ACHN (cell line): Measurements from ENCODE around the gene CDYL.

Experiments
- DNase-seq: peaks from one replicate; pipeline ENCODE4 v3.0.0-alpha.2; 2015
- in situ Hi-C: cut with HindIII; loops from 2 replicates; pipeline ENCODE4 v1.10.0; 2017; ENCODE audit warnings: low sequenced_read_pairs, low pct_ligation_motif_present, low pct_unique_long_range_greater_than_20kb

CDYL gene

DNA sequence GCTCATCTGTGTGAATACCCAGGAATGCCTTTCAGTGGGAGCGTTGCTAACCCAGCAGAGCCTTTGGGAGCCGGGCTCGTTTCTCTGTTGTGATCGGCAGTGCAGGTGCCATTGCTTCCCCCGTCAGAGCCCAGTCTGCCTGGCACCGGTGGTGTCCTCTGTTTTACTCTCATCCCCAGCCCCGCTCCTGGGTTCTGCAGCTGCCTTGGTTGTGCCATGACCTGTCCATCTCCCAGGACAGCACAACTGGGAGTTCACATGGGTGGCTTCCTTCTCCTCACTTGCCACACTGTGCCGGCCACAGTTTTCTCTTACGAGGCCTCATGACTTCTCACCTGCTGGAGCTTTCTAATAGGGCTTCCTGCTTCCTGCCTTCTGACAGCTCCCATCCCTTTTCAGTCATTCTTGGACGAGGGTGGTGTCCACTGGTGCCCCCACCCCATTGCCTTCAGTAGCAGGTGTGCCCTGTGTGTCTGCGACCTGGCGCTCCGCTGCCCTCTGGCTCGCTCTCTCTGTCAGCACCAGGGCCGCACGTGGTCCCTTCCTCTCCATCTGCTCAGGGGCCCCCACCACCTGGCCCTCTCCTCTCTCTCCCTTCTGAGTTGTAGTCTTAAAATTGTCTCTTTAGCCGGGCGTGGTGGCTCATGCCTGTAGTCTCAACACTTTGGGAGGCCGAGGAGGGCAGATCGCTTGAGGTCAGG, 116.7 kb downstream of the CDYL start:
- no peak for DNase-seq
- in situ Hi-C loops, result no loop called here

DNA sequence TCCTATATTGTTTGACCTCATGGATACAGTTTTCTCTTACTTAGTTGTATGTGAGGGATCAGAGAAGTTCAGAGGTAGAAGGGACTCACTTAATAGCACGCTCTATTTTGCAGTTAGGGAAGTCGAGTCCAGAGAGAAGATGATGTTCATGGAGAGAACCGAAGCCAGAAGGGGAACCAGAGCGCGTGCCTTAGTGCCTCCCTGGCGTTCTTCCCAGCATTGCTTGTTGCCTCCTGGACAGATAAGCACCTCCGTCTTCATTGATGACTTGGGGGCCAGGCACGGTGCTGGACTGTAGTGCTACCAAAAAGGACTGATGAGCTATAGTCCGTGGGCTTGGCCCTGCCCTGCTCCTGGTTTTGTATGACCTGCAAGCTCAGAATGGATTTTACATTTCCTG, 117.8 kb downstream of the CDYL start:
- in situ Hi-C loops, result no loop called here
- DNase-seq, result no peak

DNA sequence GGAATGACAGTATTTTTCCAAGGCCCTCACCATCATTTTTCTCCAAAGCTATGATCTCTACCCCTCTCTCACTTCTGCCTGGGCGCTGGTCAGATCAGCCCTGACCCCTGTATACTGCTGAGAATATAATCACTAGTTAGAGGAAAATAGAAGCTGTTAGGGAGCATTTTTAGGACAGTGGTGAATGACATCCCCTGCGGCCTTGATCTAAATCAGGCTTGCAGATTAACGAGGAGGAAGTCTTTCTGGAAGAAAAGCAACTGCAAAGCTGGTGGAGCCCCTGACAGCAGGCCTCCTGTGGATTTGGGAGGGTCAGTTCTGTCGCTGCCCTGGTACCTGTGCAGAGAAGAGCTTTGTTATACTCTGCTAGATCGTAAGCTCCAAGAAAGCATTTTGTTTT, 119.8 kb downstream of the CDYL start:
- no peak for DNase-seq
- in situ Hi-C loops, result no loop called here

DNA sequence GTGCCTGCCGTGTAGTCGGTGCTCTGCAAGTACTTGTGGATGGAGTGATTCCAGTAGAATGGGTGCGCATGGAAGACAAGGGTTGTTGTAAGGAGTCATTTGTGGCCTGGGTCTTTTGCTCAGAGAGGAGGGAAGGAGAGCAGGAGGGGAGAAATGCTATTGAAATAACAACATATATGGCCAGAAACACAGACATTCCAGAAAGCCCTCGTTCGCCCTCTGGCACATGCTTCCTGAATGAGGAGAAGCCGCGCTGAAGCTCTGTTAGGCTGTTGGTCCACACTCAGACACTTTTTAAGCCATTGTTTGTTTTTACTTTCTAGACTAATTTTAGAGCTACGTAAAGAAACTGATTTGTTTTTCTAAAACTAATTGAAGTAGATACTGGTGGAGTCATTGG, 120.2 kb downstream of the CDYL start:
- no peak for DNase-seq

DNA sequence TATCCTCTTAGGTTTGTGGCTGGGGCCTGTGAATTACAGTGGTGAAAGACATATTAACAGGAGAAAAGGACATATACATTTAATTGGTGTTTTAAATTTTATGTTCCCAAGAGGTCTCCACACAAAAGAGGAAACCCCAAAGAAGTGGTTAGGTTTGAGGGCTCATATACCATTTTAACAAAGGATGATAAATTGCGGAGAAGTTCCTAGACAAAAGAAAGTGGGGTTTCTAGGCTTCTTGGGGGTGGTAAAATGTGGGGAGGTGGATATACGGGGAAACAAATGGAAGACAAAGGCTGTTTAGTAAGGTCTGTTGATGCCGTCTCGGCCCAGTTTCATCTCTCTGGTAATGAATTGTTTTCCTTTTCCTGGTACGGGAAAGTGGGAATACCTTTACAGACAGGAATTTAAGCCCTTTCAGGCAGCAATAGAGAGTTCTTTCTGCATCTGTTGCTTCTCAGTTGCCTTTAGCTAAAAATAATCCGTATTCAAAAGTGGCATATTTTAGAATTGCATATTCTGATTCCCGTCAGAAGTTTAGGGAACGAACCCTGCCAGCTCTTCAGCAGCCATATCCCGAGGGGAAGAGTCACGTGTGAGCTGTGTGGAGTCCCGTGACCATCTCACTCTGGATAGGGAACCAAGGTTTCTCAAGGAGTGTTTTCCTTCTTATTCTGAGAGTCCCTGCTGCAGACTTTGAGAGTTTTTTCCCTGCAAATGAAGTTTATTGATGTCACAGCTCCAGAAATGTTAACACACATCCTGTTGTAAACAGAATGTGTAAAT, 123.2 kb downstream of the CDYL start:
- in situ Hi-C loops, result no loop called here

More for the DNA sequence above, 120.2 kb downstream of the CDYL start:
- in situ Hi-C loops, result no loop called here

DNA sequence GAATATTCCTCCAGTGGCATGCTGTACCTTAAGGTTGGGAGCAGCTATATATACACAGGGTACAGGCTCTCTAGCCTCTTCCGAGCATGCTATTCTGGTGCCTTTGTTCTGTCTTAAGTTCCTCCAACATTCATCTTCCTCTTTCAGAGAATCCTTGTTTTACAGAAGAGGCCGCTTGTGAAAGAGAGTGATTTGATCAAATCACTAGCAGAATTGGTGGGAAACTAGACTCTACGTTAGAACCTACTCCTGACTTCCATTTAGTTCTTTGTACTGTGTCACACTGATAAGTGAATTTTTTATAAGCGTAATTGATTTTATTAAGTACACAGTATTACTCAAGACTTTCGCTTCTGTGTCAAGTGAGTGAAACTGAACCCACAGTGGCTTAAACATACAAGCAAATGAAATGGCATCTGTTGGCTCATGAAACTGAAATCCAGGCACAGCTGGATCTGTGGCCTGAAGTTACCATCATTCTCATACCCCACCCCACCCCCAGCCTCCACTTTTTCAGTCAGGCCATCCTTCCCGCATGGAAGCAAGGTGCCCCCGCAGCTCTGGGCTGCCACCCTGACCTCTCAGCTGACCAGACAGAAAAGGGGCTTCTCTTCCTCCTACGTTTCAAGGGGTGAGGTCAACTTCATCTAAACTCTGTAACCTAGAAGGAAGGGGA, 125.3 kb downstream of the CDYL start:
- in situ Hi-C loops, result no loop called here
- no peak for DNase-seq

More for the DNA sequence above, 123.2 kb downstream of the CDYL start:
- DNase-seq, result no peak

DNA sequence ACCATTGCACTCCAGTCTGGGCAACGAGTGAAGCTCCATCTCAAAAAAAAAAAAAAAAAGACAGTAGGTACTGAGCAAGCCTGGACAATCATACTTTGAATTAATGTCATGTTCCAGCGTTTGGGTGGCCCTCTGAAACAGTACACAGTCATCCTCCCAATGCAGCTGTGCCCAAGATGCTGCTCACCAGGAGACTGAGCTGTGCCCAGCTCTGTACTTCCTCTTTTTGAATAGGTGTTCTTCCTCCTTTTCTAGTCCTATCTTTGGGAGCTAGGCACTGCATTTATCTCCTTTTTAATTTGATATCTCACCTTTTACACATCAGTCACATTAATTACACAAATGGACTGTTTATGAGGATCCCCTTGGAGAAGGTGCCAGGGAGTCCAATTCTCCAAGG, 126.2 kb downstream of the CDYL start:
- in situ Hi-C loops, result no loop called here
- DNase-seq, result no peak

DNA sequence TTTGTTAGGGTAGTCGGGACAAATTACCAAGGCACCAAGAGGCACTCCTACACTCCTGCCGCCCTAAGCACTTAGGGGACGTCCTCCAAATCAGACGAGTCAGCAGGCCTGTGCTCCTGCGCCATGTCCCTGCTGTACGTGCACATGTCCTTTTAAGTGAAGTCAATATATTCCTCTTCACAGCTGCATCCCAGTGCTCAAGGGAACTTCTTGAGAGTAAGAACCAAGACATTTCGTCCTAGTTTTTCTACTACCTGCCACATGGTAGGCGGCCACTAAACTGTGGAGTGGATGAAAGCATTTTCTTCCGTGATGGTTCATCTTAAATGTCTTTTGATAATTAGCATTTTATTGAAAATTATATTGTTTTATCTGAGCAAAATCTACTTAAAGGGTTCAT, 126.9 kb downstream of the CDYL start:
- DNase-seq, result no peak
- in situ Hi-C loops, result no loop called here

DNA sequence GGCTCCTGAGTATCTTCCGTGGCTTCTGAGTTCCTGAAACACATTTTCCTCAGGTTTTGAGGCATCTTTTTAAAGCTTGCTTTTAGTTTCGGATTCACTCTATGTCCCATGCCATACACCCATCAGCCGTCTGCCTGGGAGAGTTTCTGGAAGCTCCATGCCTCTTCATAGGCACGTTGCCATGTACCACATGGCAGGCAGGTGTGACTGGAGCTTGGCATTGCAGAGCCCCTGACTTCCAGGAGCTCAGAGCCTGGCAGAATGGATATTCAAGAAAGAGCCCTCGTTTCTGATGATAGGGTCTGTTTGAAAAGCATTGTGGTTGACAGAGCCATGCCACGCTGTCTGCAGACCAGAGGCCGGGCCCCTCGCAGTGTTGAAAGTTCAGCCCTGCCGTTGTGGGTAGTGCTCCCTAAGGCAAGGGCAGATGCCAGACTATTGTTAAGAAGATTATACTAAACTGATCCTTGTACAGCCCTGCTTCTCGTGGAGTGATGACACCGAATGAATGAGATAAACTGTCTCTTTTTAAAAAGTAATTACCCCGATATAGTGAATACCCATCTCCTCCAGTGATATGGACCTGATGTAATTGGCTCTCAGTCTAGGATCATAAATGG, 127.7 kb downstream of the CDYL start:
- in situ Hi-C loops, result no loop called here
- DNase-seq, result no peak

DNA sequence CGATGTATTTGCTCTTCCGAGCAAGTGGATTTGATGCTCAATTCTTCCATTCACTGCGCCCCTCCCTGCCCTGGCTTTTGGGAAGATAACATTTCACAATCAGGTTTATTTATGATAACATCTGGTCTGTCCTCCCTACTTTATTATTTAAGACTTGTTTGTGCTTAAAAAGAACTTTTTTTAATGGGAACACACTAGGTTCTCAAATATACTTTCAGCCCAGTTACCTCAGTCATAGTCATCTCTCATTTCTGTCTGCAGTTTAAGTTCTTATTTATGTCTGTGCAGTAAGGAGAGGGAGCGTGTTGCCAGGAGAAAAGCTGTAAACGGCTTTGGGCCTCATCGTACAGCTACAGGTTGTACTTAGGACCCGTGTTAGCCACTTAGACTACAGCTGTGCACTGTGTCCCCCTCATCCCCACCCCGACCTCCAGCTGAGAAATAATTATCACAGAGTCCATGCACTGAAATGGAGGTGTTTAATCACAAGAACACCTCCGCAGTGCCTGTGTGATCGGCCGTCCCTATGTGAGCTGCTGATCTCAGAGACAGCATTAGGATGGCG, 128.3 kb downstream of the CDYL start:
- in situ Hi-C loops, result no loop called here
- no peak for DNase-seq

DNA sequence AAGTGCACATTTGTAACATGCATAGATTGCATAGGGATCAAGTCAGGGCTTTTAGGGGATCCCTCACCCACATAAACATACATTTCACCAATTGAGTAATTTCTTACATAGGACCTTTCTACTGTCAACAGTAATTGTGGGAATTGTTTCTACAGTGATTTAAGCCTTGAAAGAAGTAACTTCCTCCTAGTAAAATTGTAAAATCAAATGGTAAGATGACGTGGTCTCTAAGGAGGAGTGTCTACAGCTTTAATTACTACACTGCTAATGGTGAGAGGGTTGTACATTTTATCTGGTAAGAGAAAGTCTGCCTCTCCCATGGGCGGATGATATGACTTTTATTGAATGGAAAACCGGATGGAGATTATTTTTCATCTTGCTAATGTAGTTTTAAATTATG, 129.6 kb downstream of the CDYL start:
- in situ Hi-C loops, result no loop called here
- DNase-seq, result no peak

DNA sequence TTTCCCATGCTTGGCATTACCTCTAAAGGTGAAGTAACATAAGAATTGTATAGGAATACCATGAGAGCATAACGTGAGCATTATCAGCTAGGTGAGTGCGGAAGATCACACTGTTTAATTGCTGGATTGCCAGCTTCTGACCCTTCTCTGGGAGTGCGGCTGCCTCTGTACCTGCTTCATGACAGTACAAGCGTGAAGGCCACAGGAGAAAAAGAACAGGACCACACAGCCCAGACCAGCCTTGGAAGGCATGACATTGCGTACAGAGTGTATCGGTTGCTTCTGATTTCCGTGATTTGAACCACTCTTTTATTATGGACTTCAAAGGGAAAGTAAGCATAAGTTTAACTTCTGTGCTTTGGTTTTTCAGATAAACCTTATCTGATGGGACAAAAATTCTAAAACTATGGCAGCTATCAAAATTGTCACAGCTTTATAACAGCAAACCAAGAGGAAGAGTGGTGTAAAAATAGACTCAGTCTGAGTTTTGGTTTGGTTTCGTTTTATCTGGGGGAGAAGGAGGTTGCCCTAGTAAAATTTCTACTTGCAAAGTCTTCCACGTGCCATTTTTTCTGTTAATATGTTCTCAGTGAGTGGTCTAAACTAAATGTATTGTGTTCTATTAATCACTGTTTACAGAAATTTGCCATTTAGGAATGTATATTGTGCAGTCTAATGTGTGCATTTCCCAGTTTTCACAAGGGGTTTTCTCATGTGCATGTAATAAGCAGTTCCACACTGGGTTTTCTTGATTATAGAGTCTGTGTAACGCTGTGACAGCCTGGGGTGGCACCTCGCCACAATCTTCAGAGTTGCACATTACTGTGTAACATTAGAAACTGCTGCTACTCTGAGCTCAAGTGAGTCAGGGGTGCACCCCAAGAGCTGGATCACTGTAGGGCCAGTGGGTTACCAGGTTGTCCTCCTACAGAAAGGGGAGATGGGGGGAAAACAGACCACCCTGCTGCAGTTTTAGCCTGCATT, 130.4 kb downstream of the CDYL start:
- in situ Hi-C loops, result no loop called here
- no peak for DNase-seq

DNA sequence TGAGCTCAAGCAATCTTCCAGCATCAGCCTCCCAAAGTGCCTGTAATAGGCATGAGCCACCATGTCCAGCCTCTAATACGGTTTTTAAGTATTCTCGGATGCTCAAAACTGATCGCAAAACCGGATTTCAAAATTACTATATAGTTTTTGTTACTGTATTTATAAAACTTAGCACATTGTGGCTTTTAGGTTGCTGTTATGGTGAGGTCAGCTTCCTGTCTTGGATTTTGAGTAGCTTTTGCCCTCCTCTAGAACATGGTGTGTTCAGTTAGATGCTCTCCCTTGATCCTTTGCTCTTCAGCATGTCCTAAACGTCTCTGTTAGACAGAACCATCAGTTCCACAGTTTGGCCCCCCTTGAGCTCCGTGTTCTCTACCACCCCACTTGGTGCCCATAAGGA, 131.4 kb downstream of the CDYL start:
- in situ Hi-C loops, result no loop called here
- no peak for DNase-seq

DNA sequence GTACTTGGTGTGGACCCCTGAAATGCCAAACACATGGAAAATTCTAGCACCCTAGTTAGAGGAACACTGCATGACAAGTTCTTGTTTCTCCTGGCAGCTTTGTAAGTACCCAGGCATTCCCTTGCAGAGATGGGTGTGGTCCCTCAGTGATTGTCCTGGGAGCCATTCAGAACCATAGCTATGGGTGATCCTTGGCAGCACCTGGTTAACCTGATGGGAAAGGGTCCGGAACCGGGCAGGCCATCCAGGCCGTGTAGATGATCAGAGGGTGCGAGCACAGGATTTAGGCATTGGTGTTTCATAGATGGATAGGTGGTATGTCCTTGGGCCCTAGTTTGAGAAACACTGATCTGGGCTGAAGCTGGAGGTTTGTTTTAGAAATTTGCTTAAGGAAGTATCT, 131.9 kb downstream of the CDYL start:
- in situ Hi-C loops, result no loop called here
- DNase-seq, result no peak

DNA sequence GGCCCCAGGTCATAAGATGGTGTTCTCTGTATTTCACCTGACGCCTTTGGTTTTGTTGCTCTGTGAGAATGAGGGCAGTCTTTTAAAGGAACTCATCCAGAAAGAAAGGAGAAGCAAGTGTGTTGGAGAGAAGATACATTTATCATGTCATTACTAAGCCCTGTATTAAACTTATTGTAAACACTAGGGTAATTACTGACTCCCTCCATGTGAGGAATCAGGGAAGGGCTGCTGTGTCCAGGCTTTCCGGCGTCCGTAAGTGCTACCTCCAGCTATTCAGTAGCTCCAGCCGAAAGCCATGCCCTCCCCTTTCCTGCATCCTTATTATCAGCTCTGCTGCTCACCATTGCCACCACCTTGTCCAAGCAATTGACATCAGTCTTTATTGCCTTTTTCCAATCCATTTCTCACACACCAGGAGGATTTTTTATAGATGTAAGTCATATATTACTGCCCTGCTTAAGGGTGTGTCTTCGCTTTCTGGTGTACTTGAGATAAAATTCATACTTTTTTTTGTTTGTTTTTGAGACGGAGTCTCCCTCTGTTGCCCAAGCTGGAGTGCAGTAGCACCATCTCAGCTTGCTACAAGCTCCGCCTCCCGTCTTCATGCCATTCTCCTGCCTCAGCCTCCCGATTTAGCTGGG, 133.0 kb downstream of the CDYL start:
- no peak for DNase-seq
- in situ Hi-C loops, result no loop called here

DNA sequence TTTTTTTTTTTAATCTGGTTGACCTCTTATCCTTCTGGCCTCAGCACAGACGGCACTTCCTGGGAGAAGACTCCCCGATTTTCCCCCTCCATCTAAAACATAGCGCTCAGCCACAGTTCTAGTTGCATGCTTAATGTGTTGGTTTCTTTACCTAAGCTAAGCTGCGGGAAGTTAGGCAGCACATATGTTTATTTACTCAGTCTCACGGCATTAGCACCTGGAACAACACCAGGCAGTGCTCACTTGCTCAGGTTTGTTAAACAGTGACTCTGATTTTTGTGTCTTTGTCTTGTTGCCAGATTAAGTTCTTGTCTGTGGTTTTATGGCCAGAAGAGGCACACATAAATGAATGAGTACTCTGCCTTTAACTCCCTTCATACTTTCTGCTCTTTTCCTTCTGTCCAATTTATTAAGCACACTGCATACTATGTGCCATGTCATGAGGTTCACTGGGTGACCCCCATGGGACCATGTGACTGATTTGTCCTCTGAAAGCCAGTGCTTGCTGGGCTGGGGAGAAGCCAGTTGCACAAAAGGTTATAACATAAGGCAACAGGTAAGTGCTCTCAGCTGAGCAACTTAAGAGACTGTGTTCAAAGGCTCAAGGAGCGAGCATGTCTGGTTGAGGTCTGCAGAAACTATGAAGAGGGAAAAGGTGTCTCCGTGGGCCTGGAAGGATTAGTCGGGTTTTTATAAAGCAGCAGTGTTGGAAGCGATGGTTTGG, 134.0 kb downstream of the CDYL start:
- in situ Hi-C loops, result no loop called here
- DNase-seq, result no peak

DNA sequence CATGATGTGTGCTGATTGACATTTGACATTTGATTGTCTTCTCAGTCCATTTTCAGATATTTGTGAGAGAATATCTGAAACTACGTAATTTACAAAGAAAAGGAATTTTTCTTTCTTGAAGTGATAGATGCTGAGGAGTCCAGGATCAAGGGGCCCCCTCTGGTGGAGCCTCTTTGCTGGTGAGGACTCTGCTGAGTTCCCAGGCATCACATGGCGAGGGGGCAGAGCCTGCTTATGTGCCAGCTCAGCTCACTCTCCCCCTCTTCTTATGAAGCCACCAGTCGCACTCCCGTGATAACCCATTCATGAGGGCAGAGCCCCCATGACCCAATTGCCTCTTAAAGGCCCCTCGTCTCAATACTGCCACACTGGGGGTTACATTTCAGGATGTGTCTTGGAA, 136.4 kb downstream of the CDYL start:
- in situ Hi-C loops, result no loop called here
- no peak for DNase-seq
